SIG-M5 treated with dmso at 0.1 percent for 504 hours (cell line): Measurements from ENCODE around the gene KCNQ1.
A peak's percentile ranks its signal among the peaks of the same experiment; 100 is the strongest.

Experiments
- DNase-seq: peaks from one replicate; lab custom pipeline; 2025; ENCODE audit not compliant: unreplicated experiment; lab: John Stamatoyannopoulos, UW

Gene KCNQ1

GRCh38 chr11:2677127-2677526 is 232.3 kb downstream of the KCNQ1 start:
- DNase-seq = peak; percentile 69

GRCh38 chr11:2678396-2678795 is 233.6 kb downstream of the KCNQ1 start:
- no peak for DNase-seq

GRCh38 chr11:2679011-2679676 is 234.3 kb downstream of the KCNQ1 start:
- DNase-seq = no peak

GRCh38 chr11:2681408-2682145 is 236.8 kb downstream of the KCNQ1 start:
- peak; percentile 23 for DNase-seq

- DNase-seq = no peak
Measured at GRCh38 chr11:2683806-2684205, 239.0 kb downstream of the KCNQ1 start.

- no peak for DNase-seq
Measured at GRCh38 chr11:2684581-2684980, 239.8 kb downstream of the KCNQ1 start.

GRCh38 chr11:2685051-2685450 is 240.2 kb downstream of the KCNQ1 start:
- no peak for DNase-seq

- no peak for DNase-seq
Measured at GRCh38 chr11:2685566-2686359, 241.0 kb downstream of the KCNQ1 start.

- DNase-seq = no peak
Measured at GRCh38 chr11:2686360-2687222, 241.8 kb downstream of the KCNQ1 start.

- DNase-seq = no peak
Measured at GRCh38 chr11:2687223-2687530, 242.4 kb downstream of the KCNQ1 start.

GRCh38 chr11:2687782-2688191 is 243.0 kb downstream of the KCNQ1 start:
- no peak for DNase-seq

- DNase-seq = no peak
Measured at GRCh38 chr11:2688381-2689231, 243.8 kb downstream of the KCNQ1 start.

- no peak for DNase-seq
Measured at GRCh38 chr11:2689651-2690575, 245.1 kb downstream of the KCNQ1 start.

- DNase-seq = no peak
Measured at GRCh38 chr11:2690596-2691354, 246.0 kb downstream of the KCNQ1 start.

- no peak for DNase-seq
Measured at GRCh38 chr11:2691355-2691761, 246.6 kb downstream of the KCNQ1 start.

- no peak for DNase-seq
Measured at GRCh38 chr11:2691991-2692875, 247.4 kb downstream of the KCNQ1 start.
